Left kidney (tissue), 8 donors: ENCODE results near the gene IL18BP. TPM values are rescaled to one million over a fixed set of nuclear protein-coding genes. Genes with fewer than 3 reads are reported as not detected.

ENCODE experiments used
- DNase-seq: peaks from one replicate; pipeline ENCODE4 v3.0.0-alpha.2; 2013
- long read RNA-seq, 8 donors: transcript quantifications; one replicate each; lab custom pipeline, GENCODE V29; 2026
- polyA plus RNA-seq: library from polyadenylated mRNA; unstranded; fragments of 120-200 nt; gene quantifications from one replicate; pipeline ENCODE4 v1.2.1, GENCODE V29; 2013; ENCODE audit not compliant: insufficient read length

The IL18BP gene
- 16.8 TPM for polyA plus RNA-seq
- long read RNA-seq, donor 1, full-length matches to known transcripts: 1 of 172 reads
- long read RNA-seq, donor 1, partial matches to known transcripts: 152 of 172 reads
- long read RNA-seq, donor 1, other reads (novel, unspliced or antisense): 19 of 172 reads
- long read RNA-seq, donor 2, partial matches to known transcripts: 0 of 2 reads
- long read RNA-seq, donor 2, other reads (novel, unspliced or antisense): 0 of 2 reads
- long read RNA-seq, donor 3, partial matches to known transcripts: 18 of 45 reads
- long read RNA-seq, donor 3, other reads (novel, unspliced or antisense): 26 of 45 reads
- long read RNA-seq, donor 4, partial matches to known transcripts: 11 of 17 reads
- long read RNA-seq, donor 4, other reads (novel, unspliced or antisense): 6 of 17 reads
- long read RNA-seq, donor 5, partial matches to known transcripts: 0 of 2 reads
- long read RNA-seq, donor 5, other reads (novel, unspliced or antisense): 0 of 2 reads
- long read RNA-seq, donor 6, partial matches to known transcripts: 0 of 1 reads
- long read RNA-seq, donor 6, other reads (novel, unspliced or antisense): 0 of 1 reads
- long read RNA-seq, donor 7, full-length matches to known transcripts: 2 of 2 reads
- long read RNA-seq, donor 7, partial matches to known transcripts: 0 of 2 reads
- long read RNA-seq, donor 7, other reads (novel, unspliced or antisense): 0 of 2 reads
- long read RNA-seq, donor 8, partial matches to known transcripts: 15 of 16 reads
- long read RNA-seq, donor 8, other reads (novel, unspliced or antisense): 0 of 16 reads

- no peak for DNase-seq
Measured at GRCh38 chr11:71998649-71999310, at the start of gene IL18BP. Gene IL18BP (plus strand): TSS chr11:71998909. CDS start chr11:71999985, 1,076 bp downstream.

GRCh38 chr11:71949034-71949433 lies 49.7 kb upstream of the IL18BP start:
- DNase-seq: no peak

- no peak for DNase-seq
Measured at GRCh38 chr11:71951741-71952310, 46.9 kb upstream of the IL18BP start.

- DNase-seq: no peak
Measured at GRCh38 chr11:71955898-71956456, 42.7 kb upstream of the IL18BP start.

DNA sequence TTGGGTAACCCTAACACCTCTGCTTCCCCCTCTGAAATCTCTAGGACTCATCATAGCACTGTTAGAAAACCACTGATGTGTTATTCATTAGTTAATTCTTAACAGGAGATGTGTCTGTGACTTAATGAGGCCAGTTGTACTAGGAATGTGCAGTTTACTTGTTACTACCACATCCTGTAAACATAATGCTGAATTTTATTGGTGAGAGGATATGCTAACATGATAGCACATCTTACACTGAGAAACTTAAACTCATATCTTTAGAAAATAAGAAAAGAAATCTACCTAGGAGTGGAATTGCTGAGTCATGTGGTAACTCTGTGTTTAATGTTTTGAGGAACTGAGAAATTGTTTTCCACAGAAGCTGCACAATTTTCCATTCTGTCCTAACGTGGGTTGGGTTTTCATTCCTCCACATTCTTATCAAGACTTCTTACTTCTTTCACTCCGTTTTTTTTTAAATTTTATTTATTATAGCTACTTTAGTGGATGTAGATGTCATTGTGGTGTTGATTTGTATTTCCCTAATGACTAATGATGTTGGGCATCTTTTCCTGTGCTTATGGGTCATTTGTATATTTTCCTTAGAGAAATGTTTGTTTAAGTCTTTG lies 36.2 kb upstream of the IL18BP start:
- no peak for DNase-seq

DNA sequence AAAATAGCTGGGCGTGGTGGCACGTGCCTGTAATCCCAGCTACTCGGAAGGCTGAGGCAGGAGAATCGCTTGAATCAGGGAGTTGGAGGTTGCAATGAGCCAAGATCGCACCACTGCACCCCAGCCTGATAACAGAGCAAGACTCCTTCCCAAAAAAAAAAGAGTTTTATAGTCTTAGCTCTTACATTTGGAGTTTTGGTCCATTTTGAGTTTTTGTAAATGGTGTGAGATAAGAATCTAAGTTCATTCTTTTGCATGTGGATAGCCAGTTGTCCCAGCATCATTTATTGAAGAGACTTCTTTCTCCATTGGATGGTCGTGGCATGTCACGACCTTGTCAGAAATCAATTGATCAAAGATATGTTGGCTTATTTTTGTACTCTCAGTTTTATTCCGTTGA lies 35.2 kb upstream of the IL18BP start:
- DNase-seq: no peak

DNA sequence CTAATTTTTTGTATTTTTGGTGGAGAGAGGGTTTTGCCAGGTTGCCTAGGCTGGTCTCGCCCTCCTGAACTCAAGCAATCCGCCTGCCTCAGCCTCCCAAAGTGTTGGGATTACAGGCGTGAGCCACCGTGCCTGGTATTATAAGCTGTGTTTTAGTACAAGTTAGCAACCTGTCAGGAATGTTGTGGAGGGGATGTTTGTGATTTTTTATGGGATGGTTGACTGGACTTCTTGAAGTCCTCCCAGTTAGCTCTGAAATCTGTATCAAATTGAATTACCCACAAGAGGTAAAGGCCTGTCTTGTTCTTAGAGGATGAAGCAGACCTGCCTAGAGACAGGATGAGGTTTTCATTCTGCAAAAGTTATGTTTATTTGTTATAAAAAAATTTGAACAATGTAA lies 34.1 kb upstream of the IL18BP start:
- DNase-seq: no peak

- no peak for DNase-seq
Measured at GRCh38 chr11:71971680-71972079, 27.0 kb upstream of the IL18BP start.

DNA sequence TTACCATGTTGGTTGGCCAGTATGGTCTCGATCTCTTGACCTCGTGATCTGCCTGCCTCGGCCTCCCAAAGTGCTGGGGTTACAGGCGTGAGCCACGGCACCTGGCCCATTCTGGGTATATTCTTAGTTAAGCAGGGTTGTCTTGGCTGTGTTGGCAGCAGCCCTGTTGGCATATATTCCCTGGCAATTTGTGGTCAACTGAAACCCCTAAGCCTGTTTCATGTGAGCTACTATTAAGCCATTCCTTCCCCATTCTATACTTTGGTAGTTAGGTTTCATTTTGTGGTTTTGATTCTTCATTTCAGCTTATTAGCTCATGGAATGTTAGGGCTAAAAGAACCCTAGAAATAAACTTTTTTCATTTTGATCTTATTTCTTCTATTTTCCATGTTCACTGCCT lies 22.2 kb upstream of the IL18BP start:
- DNase-seq: no peak

GRCh38 chr11:71977090-71977489 lies 21.6 kb upstream of the IL18BP start:
- DNase-seq: no peak

DNA sequence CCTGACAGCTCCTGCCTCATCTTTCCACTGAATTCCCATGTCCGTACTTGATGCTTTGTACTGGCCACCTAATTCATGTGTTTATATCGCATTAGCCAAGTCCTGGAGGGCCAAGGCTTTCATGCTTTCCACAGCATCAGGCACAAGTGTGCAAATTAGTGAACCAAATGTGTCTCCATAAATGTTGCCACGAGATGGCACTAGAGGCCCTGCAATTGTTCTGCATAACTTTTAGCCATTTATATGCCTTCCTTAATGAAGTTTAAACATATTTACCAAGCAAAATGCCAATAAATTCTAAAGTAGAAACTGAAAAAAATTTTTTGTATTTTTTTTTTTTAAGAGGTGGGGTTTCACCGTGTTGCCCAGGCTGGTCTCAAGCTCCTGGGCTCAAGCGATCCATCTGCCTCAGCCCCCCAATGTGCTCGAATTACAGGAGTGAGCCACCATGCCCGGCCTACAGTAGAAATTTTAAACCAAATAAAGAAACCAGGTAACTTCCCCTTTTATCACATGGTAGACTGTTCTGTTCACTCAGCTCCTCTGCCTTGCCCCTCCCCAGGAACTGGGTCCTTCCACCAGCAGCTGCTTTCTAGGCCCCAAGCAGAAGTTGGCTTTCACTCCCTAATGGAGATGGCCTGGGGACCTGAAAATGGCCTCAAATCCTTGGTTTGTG lies 20.8 kb upstream of the IL18BP start:
- DNase-seq: peak; percentile 53

- DNase-seq: no peak
Measured at GRCh38 chr11:71979094-71979493, 19.6 kb upstream of the IL18BP start.

GRCh38 chr11:71979602-71980001 lies 19.1 kb upstream of the IL18BP start:
- DNase-seq: no peak

- no peak for DNase-seq
Measured at GRCh38 chr11:71986131-71986530, 12.6 kb upstream of the IL18BP start.

GRCh38 chr11:71987521-71987920 lies 11.2 kb upstream of the IL18BP start:
- DNase-seq: no peak

GRCh38 chr11:71988050-71988449 lies 10.7 kb upstream of the IL18BP start:
- DNase-seq: no peak

- no peak for DNase-seq
Measured at GRCh38 chr11:71990701-71991100, 8.0 kb upstream of the IL18BP start.

DNA sequence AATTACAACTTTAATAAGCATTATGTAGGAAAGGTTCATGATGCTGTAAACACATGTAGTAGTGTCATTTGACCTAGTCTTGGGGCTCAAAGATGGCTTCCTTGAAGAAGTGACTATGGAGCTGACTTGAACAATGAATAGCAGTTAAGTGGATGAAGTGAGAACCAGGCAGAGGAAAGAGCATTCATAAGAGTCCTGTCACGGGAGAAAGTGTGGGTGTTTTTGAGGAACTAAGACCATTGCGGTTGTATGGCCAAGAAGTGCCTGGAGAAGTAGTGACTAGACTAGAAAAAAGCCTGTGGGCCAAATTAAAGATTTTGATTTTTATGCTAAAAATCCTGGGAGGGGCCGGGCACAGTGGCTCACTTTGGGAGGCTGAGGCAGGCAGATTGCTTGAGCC lies 7.2 kb upstream of the IL18BP start:
- no peak for DNase-seq

- DNase-seq: no peak
Measured at GRCh38 chr11:71992136-71992730, 6.5 kb upstream of the IL18BP start.

DNA sequence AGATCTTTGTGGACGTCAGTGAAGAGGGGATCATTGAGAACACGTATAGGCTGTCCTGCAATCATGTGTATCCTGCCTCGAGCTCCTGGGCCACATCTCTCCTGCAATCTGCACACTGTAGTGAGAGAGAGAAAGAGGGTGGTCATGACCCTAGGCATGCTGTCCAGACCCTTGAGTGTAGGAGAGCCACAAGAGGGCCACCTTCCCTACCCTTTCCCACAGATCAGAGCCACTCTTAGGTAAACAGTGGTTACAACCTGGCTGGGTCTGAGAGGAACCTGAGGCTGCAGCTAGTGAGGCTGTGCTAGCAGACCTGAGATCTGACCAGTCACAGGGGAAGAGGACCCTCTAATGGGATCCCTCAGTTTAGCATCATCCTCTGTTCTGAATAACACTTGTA lies 3.9 kb upstream of the IL18BP start:
- DNase-seq: no peak
